Globus pallidus (tissue), 1 donor: ENCODE results near the gene SYMPK.

ENCODE experiments used
- DNase-seq: peaks from one replicate; pipeline ENCODE4 v3.0.0-alpha.2; 2015; ENCODE audit warnings: low spot score

Gene SYMPK

DNA sequence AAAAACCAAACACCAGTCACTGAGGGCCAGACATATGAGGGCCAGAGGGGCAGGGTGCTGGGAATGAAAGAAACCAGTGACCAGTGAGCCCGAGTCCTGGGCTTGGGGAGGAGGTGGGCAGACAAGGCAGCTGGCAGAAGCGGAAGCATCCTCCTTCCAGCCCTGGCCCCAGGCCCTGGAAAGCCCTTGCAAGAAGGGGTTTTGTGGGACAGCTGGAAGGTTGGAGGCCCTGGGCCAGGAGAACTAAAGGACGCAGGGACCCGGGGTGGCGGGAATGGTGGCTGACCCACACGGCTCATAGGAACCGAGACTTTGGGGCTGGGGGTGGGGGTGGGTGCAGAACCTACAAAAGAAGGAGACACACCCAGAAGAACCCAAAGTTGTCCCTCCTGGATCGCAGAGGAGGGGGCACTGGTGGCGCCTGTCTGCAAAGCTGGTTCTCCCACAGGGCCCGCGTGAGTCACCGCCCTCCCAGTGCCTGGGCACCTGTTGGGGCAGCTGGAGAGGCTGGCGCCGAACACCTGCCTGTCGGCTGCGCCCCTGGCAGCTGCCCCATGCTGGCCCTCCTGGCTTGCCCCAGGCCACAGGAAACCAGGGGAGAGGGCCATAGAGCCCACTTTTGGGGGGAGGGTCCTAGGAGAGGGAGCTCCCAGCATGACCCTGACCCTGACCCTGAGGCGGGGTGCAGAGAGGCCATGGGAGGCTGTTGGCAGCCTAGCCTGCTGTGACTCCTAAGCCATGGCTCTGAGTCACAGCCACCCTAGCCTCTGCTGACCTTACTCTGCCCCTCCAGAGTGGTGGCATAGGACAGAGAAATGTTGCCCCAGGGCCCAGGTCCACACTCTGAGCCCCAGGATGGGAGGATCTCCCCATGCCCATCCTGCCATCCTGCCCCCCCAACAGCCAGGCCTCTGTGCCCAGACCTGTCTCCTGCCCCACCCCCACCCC lies 81.5 kb downstream of the SYMPK start:
- DNase-seq = no peak

DNA sequence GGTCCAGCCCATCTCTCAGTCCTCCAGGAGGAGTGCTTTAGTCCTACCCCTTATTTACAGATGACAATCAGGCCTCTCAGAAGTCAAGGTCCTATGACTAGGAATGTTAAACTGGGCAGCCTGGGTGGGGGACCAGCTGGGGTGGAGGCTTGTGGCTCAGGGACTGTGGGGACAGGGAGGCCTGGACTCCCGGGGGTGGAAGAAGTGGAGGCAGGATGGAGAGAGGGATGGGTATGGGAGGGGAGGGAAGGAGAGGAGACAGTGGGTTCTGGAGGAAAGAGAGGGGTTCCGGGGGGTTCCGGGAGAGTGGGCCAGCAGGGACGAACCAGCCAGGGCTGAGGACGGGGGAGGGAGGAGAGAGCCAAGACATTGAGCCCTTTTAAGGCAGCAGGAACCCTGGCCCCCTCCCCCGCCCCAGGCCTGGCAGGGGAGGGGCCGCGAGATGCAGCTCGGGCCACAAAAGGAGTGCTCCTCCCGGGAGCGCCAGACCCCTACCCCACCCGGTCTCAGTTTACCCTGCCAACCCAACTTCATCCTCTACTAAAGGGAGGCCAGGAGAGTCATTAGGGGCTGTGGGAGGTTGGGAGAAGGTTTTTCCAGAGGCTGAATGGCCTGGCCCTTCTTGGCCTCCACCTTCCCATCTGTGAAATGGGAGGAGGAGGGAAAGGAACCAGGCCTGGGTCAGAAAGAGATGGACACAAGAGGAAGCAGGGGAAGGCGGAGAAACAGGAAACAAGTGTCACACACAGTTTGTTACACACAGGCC lies 82.3 kb downstream of the SYMPK start:
- no peak for DNase-seq

DNA sequence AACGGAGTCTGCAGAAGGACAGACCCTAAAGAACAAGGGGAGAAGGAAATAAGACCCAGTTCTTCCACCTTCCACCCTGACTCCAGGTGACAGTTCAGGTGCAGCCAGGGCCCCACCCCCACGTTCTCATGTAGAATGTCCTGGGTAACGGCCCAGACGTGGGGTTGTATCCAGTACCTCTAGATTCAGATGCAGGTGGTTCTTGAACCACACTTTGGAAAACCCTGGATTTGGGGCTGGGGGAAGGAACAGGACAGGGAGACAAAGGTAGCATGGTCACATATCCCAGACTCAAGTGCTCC lies 82.8 kb downstream of the SYMPK start:
- DNase-seq = no peak

DNA sequence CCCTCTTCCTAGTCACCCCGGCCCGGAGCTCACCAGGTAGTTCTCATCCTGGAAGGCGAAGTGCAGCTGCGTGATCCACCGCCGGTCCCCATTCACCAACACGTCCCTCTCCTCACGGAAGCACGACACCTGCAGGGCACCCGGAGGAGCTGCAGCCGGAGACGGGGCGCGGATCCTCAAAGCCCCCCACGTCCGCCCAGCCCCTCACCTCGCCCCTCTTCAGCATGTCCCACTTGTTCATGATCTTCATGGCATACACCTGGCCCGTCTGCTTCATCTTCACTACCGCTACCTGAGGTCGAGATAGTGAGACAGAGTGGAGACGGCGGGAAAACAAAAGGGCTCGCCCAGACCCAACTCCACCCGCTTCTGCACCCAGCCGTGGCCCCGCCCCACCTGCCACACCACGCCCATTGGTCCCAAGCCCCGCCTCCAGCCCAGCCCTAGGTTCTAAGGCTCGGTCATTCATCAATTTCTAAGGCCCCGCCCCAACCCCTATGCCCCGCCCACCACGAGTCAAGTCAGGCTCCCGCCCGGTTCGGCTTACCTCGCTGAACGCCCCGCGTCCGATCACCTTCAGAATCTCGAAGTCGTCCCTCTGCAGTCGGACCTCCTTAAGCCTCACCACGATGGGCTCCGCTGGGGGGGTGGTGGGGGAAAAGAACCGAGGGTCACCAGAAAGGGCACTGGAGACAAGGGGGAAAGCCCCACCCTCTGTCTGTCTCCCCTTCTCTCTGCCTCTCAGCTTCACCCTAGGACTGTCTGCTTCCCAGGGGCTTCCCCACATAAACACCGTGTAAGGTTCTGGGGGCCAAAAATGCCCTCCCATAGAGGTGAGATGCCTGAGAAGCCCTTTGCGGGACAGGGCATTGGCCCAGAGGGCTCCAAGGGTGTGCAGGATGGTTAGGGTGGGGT lies 83.5 kb downstream of the SYMPK start:
- DNase-seq = no peak

DNA sequence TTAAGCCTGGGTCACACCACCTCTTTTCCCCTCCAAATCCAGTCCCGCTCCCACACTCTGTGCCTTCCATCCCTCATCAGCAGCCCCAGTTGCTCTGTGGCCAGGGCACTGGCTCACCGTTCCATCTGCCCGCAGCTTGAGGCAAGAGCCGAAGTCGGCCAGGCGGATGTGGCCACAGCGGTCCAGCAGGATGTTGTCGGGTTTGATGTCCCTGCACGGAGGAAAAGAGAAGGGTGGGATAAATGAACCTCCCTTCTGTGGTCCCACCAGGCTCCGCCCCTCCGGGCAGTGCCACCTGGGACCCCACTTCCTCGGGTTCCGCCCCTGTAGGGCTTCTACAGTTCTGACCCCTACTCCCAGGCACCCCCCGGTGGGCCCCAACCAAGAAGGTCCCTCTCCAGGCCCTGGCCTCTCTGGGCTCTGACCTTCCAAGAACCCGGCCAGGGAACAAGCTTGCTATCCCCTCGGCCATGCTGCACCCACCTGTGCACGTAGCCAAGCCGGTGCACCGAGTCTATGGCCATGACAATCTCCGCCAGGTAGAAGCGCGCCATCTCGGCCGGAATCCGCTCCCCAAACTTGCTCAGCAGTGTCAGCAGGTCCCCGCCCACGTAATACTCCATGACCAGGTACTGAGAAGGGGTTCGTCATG lies 84.8 kb downstream of the SYMPK start:
- no peak for DNase-seq

DNA sequence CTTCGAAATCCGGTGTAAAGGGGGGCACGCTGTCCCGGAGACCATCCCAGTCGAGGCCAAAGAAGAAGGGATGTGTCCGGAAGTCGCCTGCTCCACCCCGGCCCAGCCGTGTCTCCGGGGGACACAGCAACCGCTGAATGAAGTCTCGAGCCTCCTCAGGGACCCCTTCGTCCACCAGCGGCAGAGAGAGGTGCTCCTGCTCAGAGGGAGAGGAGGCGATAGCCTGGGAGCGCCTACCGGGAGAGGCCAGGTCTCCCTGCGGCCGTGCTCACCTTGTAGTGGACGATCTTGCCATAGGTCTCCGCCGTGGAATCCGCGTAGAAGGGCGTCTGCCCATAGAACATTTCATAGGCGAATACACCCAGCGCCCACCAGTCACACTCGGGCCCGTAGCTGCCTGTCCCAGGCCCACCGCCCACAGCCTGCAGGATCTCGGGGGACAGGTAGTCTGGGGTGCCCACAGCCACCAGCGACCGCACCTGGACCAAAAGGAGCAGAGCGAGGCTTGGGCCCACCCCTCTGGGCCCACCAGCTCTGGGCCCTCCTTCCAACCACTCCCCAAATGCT lies 85.5 kb downstream of the SYMPK start:
- no peak for DNase-seq

DNA sequence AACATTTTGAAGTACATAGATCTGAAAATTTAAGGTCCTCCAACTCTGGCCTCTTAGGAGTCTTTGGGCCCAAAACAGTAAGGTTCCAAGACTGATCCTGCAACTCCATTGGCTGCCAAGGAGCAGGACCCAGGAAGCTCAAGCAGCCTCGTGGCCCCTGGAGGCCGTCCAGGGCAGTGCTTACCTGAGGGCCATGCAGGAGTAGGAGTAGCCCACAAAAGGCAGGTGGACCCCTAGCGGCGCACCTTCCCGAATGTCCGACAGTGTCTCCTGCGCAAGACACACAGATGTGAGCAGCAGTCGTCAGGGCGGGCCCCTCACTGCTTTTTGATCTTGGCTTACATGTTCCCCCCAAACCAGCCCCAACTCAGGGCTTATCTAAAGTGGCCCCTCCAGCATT lies 88.2 kb downstream of the SYMPK start:
- DNase-seq = no peak

DNA sequence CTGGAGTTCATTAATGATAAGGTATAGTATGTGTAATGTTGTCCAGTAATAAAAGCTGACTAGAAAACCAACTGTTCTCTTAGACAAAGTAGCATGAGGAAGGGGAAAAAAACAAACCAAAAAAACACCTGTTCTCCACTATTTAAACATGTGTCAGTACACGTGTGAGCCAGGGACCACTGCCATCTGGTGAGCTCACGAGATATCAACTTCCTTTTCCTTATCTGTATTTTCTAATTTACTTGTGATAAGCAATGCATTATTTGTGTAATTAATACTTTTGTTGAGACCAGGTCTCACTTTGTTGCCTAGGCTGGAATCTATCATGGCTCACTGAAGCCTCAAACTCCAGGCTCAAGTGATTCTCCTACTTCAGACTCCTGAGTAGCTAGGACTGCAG lies 89.6 kb downstream of the SYMPK start:
- no peak for DNase-seq

DNA sequence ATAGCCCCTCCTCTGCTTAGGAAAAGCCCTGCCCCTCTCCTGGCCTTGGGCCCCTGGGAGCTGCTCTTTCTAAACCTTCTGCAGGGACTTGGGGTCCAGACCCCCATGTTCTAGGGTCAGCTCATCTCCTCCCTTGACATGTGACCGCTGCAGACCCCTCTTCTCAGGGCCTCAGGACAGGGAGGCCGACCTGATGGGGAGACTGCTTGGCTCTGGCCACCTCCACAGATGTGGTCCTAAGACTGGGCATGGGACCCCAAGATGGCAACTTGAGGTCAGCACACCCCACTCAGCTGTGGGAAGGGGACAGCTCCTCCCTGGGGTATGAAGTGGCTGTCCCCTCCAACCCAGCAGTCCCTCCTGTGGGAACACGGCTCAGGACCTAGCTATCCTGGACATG lies 90.0 kb downstream of the SYMPK start:
- DNase-seq = no peak

DNA sequence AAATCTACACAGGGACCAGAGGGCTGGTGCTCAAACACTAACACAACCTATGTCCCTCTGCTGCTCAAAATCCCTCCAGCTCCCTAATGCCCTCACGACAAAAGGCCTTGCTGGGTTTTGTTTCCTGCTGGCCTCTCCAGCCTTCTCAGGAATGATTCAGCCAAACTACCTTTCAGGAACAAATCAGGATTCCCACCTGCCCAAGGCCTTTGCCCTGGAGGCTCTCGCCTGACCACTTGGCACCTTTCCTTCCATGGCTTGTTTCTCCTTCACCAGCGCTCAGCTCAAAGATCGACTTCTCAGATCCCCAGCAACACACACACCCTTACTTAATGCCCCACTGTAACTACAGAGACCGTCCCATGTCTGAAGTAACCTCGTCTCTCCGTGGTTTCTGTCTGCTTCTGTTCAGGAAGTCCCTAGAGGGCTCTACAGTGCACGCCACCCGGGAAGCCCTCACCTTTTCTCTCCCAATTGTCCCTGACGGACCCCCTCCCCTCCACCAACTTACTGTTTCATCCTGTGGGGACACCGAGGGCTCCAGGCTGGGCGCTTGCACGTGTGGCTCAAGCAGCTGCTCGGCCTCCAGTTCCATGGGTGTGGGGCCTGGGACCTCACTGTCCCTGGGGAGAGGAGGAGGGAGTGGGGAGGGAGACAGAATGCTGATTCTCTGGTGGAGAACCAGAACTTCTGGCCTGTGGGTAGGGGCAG lies 90.7 kb downstream of the SYMPK start:
- DNase-seq = no peak

DNA sequence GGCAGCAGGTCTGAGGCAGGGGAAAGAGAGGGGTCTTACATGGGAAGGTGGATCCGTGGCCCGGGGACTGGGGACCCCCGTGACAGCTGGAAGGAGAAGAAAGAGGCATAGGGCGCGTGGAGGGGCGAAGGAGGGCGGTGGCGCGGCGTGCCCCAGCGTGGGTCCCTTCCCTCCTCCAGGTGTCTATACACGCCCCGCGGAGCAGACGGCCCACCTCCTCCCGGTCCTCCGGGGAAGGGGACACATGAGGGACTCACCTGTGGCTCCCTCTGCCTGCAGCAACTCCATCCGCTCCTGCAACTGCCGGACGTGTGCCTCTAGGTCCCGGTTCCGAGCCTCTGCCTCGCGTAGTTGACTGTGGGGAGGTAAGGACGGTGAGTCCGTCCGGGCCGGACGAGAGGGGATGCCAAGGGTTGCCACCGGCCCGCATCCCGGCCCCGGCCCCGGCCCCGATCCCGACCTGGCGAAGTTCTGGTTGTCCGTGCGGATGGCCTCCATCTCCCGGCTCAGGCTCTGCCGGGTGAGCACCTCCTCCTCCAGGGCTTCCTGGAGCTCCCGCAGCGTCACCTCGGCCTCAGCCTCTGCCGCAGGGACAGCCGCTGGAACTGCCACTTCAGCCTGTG lies 91.5 kb downstream of the SYMPK start:
- DNase-seq = no peak

DNA sequence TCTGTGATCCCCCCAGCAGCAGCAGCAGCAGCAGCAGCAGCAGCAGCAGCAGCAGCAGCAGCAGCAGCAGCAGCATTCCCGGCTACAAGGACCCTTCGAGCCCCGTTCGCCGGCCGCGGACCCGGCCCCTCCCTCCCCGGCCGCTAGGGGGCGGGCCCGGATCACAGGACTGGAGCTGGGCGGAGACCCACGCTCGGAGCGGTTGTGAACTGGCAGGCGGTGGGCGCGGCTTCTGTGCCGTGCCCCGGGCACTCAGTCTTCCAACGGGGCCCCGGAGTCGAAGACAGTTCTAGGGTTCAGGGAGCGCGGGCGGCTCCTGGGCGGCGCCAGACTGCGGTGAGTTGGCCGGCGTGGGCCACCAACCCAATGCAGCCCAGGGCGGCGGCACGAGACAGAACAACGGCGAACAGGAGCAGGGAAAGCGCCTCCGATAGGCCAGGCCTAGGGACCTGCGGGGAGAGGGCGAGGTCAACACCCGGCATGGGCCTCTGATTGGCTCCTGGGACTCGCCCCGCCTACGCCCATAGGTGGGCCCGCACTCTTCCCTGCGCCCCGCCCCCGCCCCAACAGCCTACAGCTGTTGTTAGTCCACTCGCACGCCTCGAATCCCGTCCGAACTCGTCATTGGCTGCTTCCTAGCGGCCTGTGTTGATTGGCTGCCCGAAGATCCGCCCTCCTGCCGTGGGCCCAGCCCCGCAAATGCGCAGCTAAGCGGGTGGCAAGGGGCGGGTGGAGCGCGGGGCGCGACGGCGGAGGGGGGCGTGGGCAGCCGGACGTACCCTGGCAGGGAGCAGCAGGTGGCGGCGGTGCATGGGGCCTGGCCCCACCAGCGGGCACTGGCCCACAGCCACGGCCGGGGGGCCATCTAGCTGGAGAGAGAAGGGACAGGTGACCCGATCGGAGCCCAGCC lies 92.5 kb downstream of the SYMPK start:
- peak; percentile 93 for DNase-seq

DNA sequence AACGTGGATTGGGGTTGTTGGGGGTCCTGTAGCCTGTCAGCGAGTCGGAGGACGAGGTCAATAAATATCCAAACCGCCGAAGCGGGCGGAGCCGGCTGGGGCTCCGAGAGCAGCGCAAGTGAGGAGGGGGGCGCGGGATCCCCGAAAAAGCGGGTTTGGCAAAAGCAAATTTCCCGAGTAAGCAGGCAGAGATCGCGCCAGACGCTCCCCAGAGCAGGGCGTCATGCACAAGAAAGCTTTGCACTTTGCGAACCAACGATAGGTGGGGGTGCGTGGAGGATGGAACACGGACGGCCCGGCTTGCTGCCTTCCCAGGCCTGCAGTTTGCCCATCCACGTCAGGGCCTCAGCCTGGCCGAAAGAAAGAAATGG lies 93.1 kb downstream of the SYMPK start:
- peak; percentile 74 for DNase-seq

DNA sequence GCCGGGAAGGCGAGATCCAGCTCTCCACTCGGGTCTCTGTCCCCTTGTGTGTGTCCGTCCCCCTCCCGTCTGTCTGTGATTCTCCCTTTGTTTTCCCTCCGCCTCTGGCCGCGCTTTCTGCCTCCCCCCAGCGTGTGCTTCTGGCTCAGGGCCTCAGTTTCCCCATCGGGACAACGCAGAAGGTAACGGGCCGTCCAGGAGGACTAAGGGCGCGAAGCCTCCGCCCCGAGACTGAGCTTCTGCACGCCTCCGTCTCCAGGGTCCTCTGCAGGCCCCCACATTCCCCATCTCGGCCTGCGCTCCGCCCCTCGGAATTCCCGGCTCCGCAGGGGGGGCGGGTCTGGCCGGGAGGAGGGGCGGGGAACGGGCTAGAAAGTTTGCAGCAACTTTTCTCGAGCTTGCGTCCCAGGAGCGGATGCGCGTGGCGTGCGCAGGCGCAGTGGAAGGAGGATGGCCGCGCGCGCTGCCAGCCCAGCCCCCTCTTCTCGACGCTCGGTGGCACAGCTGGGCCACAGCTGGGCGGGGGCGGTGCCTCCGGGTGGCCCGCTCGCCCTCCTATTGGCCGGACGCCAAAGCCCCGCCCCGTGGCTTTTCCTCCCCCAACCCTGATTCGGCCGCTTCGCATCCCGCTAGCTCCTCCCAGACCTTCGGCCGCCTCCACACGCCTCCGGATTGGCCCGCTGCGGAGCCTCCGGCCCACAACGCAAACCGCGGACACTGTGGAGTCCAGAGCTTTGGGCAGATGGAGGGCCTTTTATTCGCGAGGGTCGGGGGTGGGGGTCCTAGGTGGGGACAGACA lies 93.8 kb downstream of the SYMPK start, which contains the start of gene SIX5:
TSS of gene SIX5 (minus strand) at position 269 of the 799 bp plus-strand sequence. CDS start 408 bp downstream, outside the sequence.
- DNase-seq = peak; percentile 95

DNA sequence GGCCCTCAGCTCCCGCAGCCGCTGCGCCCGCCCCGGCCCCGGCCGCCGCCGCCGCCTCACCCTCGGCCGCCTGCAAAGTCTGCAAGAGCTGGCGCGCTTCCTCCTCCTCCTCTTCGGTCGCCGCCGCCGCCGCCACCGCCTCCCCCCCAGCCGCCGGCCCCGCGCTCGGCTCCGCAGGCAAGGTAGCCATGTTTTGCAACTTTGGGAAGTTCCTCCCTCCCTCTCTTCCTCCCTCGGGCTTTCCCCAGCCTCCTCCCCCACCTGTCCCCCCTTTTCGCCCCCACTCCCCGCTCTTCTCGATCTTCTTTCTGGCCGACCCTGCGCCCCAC lies 94.3 kb downstream of the SYMPK start:
- DNase-seq = no peak

DNA sequence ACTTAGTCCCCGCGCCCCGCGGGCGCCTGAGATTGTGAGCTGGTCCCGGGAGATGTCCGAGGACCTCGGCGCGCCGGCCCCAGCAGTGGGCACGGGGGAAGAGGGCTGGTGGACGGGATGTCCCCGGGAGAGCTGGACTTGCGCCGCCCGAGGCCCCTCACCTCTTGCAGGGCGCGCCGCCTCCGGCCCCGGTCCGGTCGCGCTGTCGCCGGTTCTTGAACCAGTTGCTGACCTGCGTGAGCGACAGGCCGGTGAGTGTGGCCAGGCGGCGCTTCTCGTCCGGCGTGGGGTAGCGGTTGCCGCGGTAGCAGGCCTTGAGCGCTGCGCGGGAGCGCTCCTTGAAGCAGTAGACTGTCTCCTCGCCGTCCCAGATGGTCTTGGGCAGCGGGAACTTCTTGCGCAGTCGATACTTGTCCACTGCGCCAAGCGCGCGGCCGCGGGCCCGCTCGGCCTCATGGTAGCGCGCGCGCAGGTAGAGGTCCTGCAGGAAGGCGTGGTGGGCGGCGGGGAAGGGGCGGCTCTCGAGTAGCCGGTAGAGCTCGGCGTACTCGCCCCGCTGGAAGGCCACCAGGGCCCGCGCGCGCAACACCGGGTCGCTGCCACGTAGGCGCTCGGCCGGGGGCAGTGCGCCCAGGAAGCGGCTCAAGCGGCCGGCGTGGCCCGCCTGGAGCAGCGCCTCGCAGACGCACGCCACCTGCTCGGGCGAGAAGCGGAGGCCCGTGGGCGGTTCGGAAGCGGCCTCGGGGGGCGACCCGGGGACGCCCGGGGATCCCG lies 94.9 kb downstream of the SYMPK start:
- DNase-seq = no peak

DNA sequence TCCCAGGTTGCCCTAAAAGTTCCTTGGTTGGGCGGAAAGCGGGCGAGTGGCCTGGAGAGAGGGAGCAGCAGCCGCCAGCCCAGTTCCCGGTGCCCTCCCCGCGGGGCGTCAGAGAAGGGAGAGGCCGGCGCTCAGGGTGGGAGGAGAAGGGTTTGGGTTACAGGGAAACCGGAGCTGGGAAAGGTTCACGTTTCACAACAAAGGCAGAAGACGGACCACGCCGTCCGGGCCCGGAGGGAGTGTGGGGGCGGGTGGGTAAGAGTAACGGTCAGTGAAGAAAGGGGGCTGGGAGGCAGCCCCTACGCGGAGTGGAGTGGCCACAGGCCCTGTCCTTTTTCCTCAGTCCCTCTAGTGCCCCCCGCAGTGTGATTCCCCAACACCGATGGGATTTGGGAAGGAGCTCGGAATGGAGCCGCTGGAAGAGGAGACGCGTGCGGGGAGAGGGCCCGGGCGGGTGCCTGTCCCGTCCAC lies 95.5 kb downstream of the SYMPK start:
- DNase-seq = no peak
